Mesodermal cell (in vitro differentiated cells): ENCODE results near the gene FAM24B.
"Not testable (repeated sequence)": the region's sequence is repeated elsewhere in the genome, so short reads cannot be mapped to it uniquely, and the experiment has no call there.

Experiments
- H3K27ac ChIP-seq: 2 replicates; pipeline ENCODE4 v1.7.0; 2013; ENCODE audit warnings: mild to moderate bottlenecking, low read depth, low read length, moderate library complexity; ENCODE audit not compliant: severe bottlenecking
- H3K36me3 ChIP-seq: 2 replicates; pipeline ENCODE4 v1.7.1; 2013; ENCODE audit warnings: mild to moderate bottlenecking, low read length, moderate library complexity; ENCODE audit not compliant: control insufficient read depth, insufficient read depth
- H3K4me1 ChIP-seq: one replicate; pipeline ENCODE4 v1.7.1; 2013; ENCODE audit warnings: mild to moderate bottlenecking, low read length; ENCODE audit not compliant: insufficient read depth, control insufficient read depth, poor library complexity, severe bottlenecking
- H3K4me3 ChIP-seq: 2 replicates; pipeline ENCODE4 v1.7.0; 2013; ENCODE audit warnings: low read length, control low read depth, mild to moderate bottlenecking; ENCODE audit not compliant: insufficient read depth, poor library complexity, severe bottlenecking; ENCODE audit errors: extremely low read depth
- H3K9me3 ChIP-seq: 2 replicates; pipeline ENCODE4 v1.7.1; 2013; ENCODE audit warnings: mild to moderate bottlenecking, low read length, moderate library complexity; ENCODE audit not compliant: control insufficient read depth
- WGBS, 2 experiments: methylation state at CpG; one replicate each; pipeline ENCODE4 v1.1.5; 2013; ENCODE audit warnings: missing lambda C conversion rate in 2 of 2; ENCODE audit not compliant: insufficient coverage in 2 of 2; 5-methylcytosine and 5-hydroxymethylcytosine counted together

FAM24B gene

DNA sequence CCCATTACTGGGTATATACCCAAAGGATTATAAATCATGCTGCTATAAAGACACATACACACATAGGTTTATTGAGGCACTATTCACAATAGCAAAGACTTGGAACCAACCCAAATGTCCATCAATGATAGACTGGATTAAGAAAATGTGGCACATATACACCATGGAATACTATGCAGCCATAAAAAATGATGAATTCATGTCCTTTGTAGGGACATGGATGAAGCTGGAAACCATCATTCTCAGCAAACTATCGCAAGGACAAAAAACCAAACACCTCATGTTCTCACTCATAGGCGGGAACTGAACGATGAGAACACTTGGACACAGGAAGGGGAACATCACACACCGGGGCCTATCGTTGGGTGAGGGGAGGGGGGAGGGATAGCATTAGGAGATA lies 21.3 kb downstream of the FAM24B start:
- not testable (repeated sequence) for H3K9me3 ChIP-seq, H3K27ac ChIP-seq, H3K36me3 ChIP-seq, H3K4me3 ChIP-seq
- peaks cover 25% of the 10 kb centered on the region for H3K4me1 ChIP-seq
- WGBS, 2 experiments = no CpG with 5 or more reads among the region's 5 CpGs

DNA sequence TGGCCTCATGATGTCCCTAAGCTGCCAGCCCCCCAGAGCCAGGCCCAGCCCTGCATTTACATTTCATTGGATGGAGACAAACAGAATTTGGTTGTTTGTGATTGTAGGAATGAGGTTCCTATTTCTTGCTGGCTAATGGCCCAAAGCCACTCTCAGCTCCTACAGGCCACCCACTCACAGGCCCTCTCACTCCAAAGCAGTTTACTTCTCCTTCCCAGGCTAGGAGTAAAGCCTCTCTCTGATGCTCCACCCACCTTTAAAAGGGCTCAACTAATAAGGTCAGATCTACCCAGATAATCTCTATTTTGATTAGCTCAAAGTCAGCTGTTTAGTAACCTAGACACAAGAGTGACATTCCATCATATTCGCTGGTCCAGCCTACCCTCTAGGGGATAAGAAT lies 22.5 kb downstream of the FAM24B start:
- Histone ChIP-seq H3K9me3 (no peaks in the 10 kb centered on the region), H3K4me1 (peaks cover 32% of the 10 kb centered on the region), H3K4me3 (no peak overlapping the region), H3K27ac (no peak overlapping the region), H3K36me3 (no peaks in the 10 kb centered on the region)
- WGBS, 2 experiments = no CpG with 5 or more reads among the region's 1 CpG

DNA sequence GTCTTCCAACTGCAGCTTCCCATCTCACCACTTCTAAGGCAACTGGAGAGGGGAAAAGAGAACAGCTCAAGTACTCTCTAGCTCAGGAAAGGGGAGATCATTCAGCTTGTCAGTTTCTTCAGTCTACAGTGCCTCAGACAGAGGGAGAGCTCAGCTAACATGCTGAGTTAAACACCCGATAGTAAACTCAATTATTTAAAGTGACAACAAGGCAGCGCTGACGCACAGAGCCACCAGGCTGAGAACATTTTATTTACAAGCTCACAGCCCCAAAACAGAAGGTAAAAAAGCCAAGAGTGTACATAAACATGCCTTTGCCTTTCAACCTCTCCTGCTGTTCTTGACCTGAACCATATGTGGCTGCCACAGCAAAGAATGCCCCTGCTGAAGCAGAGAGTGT lies 23.6 kb downstream of the FAM24B start:
- H3K9me3 ChIP-seq = no peaks in the 10 kb centered on the region
- WGBS, 2 experiments = 92 to 100% methylated on average over 1 to 3 of the region's 3 CpGs
- H3K4me1 ChIP-seq = peaks cover 30% of the 10 kb centered on the region
- no peaks in the 10 kb centered on the region for H3K36me3 ChIP-seq
- no peak overlapping the region for H3K4me3 ChIP-seq
- H3K27ac ChIP-seq = no peak overlapping the region

DNA sequence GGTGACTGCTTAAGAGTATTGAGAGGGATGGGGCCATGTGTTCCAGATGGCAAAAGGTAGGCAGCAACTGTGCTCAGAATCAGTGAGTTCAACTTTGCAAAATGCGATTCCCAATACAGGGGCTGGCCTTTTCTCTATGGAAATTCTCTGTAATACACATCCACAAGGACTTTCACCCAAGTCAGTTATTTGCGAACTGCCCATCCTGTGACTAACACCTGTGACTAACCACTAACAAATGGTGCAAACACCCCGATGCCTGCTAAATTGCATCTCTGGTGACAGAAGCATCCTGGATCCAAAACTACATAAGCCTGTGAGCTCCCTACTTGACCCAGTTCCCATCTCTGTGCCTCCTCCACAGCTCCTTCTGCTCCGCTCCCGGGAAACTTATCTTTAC lies 24.7 kb downstream of the FAM24B start:
- no peak overlapping the region for H3K4me3 ChIP-seq
- 76 to 91% methylated on average over 3 to 4 of the region's 5 CpGs for WGBS, 2 experiments

DNA sequence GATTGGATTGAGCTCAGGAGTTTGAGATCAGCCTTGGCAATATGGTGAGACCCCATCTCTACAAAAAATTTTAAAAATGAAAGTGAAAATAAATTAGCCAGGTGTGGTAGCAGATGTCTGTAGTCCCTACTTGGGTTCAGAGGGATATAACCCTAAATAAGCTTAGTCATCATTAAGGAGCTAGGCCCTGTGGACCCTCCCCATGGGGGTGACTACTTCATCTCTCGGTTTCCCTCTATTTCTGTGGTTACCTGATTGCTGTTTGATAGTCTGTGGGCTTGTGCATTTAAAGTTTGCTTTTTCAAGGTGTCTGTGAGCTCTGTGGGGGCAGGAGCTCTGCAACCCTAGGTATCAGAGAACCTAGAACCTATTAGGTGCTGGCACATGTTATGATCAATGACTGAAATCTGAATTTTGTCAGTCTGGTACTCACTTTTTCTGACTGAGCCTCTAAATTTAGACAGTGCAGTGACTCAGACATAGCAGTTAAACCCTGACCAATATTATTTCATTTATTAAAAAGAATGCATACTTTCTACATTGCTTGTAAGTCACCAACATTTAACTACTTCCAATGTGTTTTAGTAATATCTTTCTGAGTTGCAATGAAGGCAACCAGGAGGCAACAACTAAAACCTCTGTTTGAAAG lies 25.6 kb downstream of the FAM24B start:
- H3K27ac ChIP-seq = no peak overlapping the region
- WGBS, 2 experiments = no CpG with 5 or more reads among the region's 1 CpG
- H3K36me3 ChIP-seq = no peaks in the 10 kb centered on the region
- no peaks in the 10 kb centered on the region for H3K9me3 ChIP-seq
- no peak overlapping the region for H3K4me3 ChIP-seq
- H3K4me1 ChIP-seq = peaks cover 36% of the 10 kb centered on the region

More for the DNA sequence above, 24.7 kb downstream of the FAM24B start:
- H3K9me3 ChIP-seq = no peaks in the 10 kb centered on the region
- peaks cover 36% of the 10 kb centered on the region for H3K4me1 ChIP-seq
- H3K36me3 ChIP-seq = no peaks in the 10 kb centered on the region
- H3K27ac ChIP-seq = peak overlapping the region; percentile 42

DNA sequence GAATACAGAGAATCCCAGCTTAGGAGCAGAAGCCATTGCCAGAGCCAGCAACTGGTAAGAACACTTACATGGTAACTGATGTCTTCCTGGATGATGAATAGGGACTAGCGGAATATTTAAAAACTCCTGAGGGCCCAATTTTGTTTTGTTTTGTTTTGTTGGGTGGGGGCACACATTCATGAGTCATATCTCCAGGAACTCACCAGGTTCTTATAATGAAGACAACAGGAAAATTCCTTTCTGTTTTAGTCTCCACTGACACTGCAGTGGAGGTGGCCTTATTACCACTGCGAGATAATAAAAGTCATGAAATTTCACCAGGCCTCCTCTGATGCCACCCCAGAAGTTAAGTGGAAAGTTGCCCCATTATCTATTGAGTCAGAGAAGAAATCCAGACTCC lies 27.1 kb downstream of the FAM24B start:
- Histone ChIP-seq H3K4me1 (peaks cover 36% of the 10 kb centered on the region), H3K36me3 (no peaks in the 10 kb centered on the region), H3K9me3 (no peaks in the 10 kb centered on the region), H3K27ac (peak overlapping the region; percentile 62), H3K4me3 (no peak overlapping the region)
- 83 to 95% methylated on average over 2 of the region's 2 CpGs for WGBS, 2 experiments

DNA sequence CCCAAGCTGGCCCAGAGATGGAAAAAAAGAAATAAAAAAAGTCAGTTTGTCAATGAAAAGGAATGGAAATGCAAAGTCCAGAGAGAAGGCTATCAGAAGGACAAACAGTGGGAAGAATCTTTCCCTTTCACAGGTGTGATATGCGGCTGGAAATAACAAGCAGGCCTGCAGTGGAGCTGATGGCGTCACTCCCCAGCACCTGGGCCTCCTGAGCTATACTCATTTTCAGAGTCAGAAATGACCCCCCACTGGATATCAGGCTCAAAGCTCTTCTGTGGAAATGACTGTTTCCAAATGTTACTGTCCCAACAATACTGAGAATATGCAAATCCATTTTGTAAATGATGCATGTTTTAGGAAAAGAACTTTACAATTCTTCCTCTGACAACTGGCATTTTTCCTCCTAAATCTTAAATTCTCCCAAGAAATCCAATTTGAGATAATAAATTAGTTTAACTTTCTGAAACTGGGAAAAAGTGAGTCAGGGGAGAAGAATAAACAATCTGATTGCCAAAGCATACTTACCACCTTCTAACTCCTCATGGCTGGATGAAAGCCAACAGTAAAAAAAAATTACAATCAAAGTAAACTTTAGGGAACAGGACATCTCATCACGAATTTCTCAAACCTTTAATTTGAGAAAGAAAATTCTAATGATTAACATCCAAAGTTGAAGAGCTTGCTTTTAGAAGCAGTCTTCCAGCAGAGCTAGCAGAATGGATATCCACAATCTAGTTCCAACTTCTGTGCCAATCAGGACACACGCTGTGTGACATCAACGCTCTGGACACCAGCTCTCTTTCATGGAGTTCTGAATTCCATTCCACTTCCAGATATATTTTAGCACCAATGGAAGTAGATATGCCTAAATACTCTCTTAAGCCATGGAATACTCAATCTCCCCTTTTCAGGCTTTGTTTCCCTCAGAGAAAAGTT lies 28.4 kb downstream of the FAM24B start:
- peaks cover 1% of the 10 kb centered on the region for H3K36me3 ChIP-seq
- H3K27ac ChIP-seq = no peak overlapping the region
- WGBS, 2 experiments = 82 to 86% methylated on average over 3 to 4 of the region's 5 CpGs
- H3K4me1 ChIP-seq = peaks cover 36% of the 10 kb centered on the region
- H3K4me3 ChIP-seq = no peak overlapping the region
- no peaks in the 10 kb centered on the region for H3K9me3 ChIP-seq

DNA sequence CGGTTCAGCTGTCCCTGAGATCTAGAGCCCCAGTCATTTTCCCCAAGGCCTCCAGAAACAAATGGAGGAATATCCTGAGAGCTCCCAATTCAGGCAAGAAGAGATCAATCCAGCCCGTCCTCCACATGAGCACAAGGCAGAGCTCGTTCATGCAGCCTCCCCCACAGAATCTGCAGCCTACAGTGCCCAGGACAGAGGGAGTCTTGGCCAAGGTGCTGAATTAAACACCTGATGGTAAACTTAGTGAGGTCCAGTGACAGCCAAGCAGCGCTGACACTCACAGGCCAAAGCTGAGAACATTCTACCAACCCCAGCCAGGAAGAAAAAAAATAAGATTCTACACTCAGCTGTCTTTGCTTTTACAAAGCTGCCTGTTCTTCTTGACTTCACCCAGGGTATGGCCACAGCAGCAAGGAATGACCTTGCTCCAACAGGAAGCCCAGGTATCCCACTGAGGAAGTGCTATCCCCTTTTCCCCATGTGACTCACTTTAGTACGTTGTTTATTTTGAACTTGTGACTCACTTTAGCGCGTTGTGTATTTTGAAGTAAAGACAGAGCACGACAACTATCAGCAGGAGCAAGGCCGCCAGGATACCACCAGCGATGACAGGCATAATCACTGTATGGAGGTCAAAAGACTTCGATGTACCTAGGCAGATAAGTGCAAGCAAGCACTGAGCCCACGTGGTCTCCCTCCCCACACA lies 29.3 kb downstream of the FAM24B start:
- 88 to 98% methylated on average over 8 of the region's 12 CpGs for WGBS, 2 experiments
- Histone ChIP-seq H3K9me3 (no peaks in the 10 kb centered on the region), H3K4me3 (no peak overlapping the region), H3K27ac (no peak overlapping the region), H3K36me3 (peaks cover 6% of the 10 kb centered on the region), H3K4me1 (peaks cover 31% of the 10 kb centered on the region)

DNA sequence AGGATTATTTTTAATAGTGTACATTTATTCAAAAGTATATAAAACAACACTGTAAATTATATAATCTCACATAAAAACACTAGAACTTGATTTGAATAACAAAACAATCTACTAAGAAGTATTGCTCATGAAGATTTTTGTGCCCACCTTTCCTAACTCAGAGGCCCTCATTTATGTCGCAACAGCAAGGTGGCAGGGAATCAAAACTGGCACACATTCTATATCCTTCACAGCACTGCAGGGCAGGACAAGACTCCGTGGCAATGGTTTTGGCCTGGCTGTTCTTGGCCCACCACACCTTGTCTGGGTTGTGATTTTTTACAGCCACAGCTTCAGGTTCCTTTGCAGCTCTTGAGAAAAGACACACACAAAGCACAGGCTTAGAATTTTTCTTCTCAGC lies 30.3 kb downstream of the FAM24B start:
- Histone ChIP-seq H3K9me3 (no peaks in the 10 kb centered on the region), H3K36me3 (peaks cover 6% of the 10 kb centered on the region), H3K27ac (no peak overlapping the region), H3K4me3 (no peak overlapping the region), H3K4me1 (peaks cover 22% of the 10 kb centered on the region)
- WGBS, 2 experiments = 95 to 96% methylated on average over 2 of the region's 2 CpGs

DNA sequence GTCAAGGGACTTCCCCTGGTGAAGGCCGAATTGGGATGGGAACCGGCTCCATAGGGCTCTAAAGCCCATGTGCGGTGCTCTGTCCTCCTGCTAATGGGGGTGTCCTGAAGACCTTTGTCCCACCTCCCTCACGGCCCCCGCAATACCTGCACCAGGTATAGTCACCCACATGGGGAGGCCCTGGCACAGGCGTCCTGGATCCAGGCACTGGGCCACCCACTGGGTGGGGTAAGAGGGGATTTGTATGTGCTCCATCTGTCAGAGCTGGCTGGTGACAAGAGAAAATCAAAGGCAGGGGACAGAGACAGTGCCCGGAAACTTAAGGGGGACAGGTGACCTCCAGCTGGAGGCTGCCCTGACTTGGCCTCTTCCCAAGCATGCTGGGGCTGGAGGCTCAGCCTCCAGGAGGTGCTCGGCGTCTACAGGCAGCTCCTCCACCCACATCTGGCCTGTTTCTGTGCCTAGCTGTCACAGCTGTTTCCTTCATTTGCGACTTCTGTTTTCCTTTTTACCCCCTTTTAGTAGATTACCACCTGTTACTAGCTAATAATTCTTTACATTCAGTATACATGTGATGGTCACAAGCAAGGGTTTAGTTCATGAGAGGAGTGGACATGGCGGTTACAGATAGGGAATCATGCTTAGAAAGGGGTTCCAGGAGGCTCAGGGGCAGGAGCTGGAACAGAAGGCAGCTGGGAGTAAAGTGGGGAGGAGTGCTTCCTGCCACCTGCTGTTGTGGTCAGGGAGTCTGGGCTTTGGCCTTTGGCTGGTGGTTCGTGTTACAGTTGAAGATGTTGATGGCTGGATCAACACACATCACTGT lies 31.4 kb downstream of the FAM24B start:
- 94 to 98% methylated on average over 9 to 10 of the region's 12 CpGs for WGBS, 2 experiments
- no peak overlapping the region for H3K27ac ChIP-seq

More for the DNA sequence above, 31.4 kb downstream of the FAM24B start:
- Histone ChIP-seq H3K4me1 (peaks cover 20% of the 10 kb centered on the region), H3K9me3 (peaks cover 5% of the 10 kb centered on the region), H3K36me3 (peaks cover 6% of the 10 kb centered on the region), H3K4me3 (no peak overlapping the region)
